ENCODE results near the gene HIBCH. TPM values are rescaled to one million over a fixed set of nuclear protein-coding genes. Genes with fewer than 3 reads are reported as not detected.

Gene HIBCH
- total and polyA plus RNA-seq, 2 of the 13 experiments (the other 11 are each of a cell fraction or from before 2014, with no cell fraction given), result 18.8 to 49.5 TPM

GRCh38 chr2:190350371-190350770, 30.7 kb upstream of the HIBCH start (continued):
- TF ChIP-seq ZNF430 (CRISPR knock-in tag; IDR thresholded peaks at IDR 0.05), result no peak

GRCh38 chr2:190344276-190344827, 24.7 kb upstream of the HIBCH start:
- BruUV-seq (replicated peaks), result no TSS peak
- Histone ChIP-seq H3K4me1 (ENCODE audit: insufficient read depth, low read length) (peaks cover 50% of the 10 kb centered on the region), H4K20me1 (ENCODE audit: insufficient read depth, low read length) (no peaks in the 10 kb centered on the region), H3K36me3 (replicated peaks in 1 of 2; ENCODE audit: control insufficient read depth in 1 of 2, insufficient read depth in 2 of 2, low read length in 2 of 2) (no peaks in the 10 kb centered on the region), H3K27me3 (ENCODE audit: control insufficient read depth in 1 of 2, insufficient read depth in 2 of 2, low read length in 2 of 2) (no peaks in the 10 kb centered on the region), H2AFZ (ENCODE audit: low read length) (peak overlapping the region; percentile 50), H3K9me3 (ENCODE audit: low read length) (no peaks in the 10 kb centered on the region), H3K79me2 (ENCODE audit: insufficient read depth, low read length) (no peaks in the 10 kb centered on the region), H3K4me2 (ENCODE audit: low read depth, low read length) (peak overlapping the region; percentile 77), H3K9ac (ENCODE audit: insufficient read depth, low read depth, low read length) (peak overlapping the region; percentile 80), H3K4me3 (replicated peaks in 1 of 3; ENCODE audit: insufficient read depth in 1 of 3, low read depth in 2 of 3, low read length in 3 of 3) (peak overlapping the region; percentile 71 to 92 (median 75)), H3K27ac (ENCODE audit: extremely low read length, insufficient read depth, low read length) (peak overlapping the region; percentile 59)
- FAIRE-seq (peak; percentile 86), DNase-seq (ENCODE audit: low spot score) (peak; percentile 75), ATAC-seq (peak; percentile 95)
- in situ Hi-C loops (cut with HindIII; ENCODE audit: extremely low pct_ligation_motif_present, low pct_unique_long_range_greater_than_20kb) (loop anchor here (25.0 kb wide), 1 partner anchor 168 kb away; no protein-coding TSS in a partner anchor), intact Hi-C loops (cut with micrococcal nuclease; ENCODE audit: unreplicated experiment) (loop anchor here (1.0 to 5.0 kb wide), 2 partner anchors 28 to 168 kb away; no protein-coding TSS in a partner anchor)
- POLR2A ChIA-PET, result interaction anchor here (0.7 to 3.1 kb wide), 6 partner anchors 8 to 189 kb away, joined by 3 to 36 read pairs (median 4); partner anchors contain the start of gene HIBCH
- CTCF ChIA-PET (ENCODE audit: low intra/inter-chr PET ratio, low total read pairs), result interaction anchor here (0.8 to 3.0 kb wide), 3 partner anchors 10 to 167 kb away, joined by 3 to 31 read pairs (median 8); no protein-coding TSS in a partner anchor
- 15% methylated on average over 7 of the region's 7 CpGs for WGBS (ENCODE audit: low lambda C conversion rate)
- peak; percentile 68; the same call in 1 of the 2 replicates for TF ChIP-seq ZNF558 (CRISPR knock-in tag; IDR thresholded peaks at IDR 0.05; ENCODE audit: borderline replicate concordance)
- no peak for TF ChIP-seq ZNF782 (CRISPR knock-in tag; IDR thresholded peaks at IDR 0.05; ENCODE audit: borderline replicate concordance)
- peak; percentile 15; the same call in 1 of the 2 replicates for TF ChIP-seq KAT7 (CRISPR knock-in tag; IDR thresholded peaks at IDR 0.05; ENCODE audit: borderline replicate concordance)
- TF ChIP-seq ZNF550 (CRISPR knock-in tag; IDR thresholded peaks at IDR 0.05; ENCODE audit: borderline replicate concordance), result no peak
- TF ChIP-seq POLR2AphosphoS5 (IDR thresholded peaks at IDR 0.05; ENCODE audit: low read depth, low read length), result no peak; the same call in 1 of the 2 replicates
- TF ChIP-seq BATF2 (CRISPR knock-in tag; IDR thresholded peaks at IDR 0.05), result no peak
- TF ChIP-seq GZF1 (CRISPR knock-in tag; IDR thresholded peaks at IDR 0.05), result 0 out of 2 replicates have a peak, but pooled peaks have one; percentile 9
- TF ChIP-seq POLR2G (IDR thresholded peaks at IDR 0.05; ENCODE audit: low read depth, low read length), result peak; percentile 16; the same call in 1 of the 2 replicates
- TF ChIP-seq PHF8 (CRISPR knock-in tag; IDR thresholded peaks at IDR 0.05), result no peak
- TF ChIP-seq ZNF280D (CRISPR knock-in tag; IDR thresholded peaks at IDR 0.05), result peak; percentile 59; the same call in 1 of the 2 replicates
- 0 out of 2 replicates have a peak, but pooled peaks have one; percentile 24 for TF ChIP-seq ZNF598 (CRISPR knock-in tag; IDR thresholded peaks at IDR 0.05; ENCODE audit: borderline replicate concordance)
- peak; percentile 88; the same call in 1 of the 2 replicates for TF ChIP-seq ZFP82 (CRISPR knock-in tag; IDR thresholded peaks at IDR 0.05; ENCODE audit: borderline replicate concordance)
- TF ChIP-seq ZFP36 (IDR thresholded peaks at IDR 0.05; ENCODE audit: borderline replicate concordance, low read depth, low read length, partially characterized antibody), result no peak
- TF ChIP-seq IKZF5 (CRISPR knock-in tag; IDR thresholded peaks at IDR 0.05), result peak; percentile 15; the same call in 1 of the 2 replicates
- TF ChIP-seq KLF9 (CRISPR knock-in tag; IDR thresholded peaks at IDR 0.05; ENCODE audit: low read depth), result 0 out of 2 replicates have a peak, but pooled peaks have one; percentile 23
- TF ChIP-seq SATB2 (CRISPR knock-in tag; IDR thresholded peaks at IDR 0.05), result no peak
- no peak for TF ChIP-seq ZNF761 (CRISPR knock-in tag; conservative IDR thresholded peaks at IDR 0.05)
